ENCODE results near the gene CC2D1A.

CC2D1A gene

DNA sequence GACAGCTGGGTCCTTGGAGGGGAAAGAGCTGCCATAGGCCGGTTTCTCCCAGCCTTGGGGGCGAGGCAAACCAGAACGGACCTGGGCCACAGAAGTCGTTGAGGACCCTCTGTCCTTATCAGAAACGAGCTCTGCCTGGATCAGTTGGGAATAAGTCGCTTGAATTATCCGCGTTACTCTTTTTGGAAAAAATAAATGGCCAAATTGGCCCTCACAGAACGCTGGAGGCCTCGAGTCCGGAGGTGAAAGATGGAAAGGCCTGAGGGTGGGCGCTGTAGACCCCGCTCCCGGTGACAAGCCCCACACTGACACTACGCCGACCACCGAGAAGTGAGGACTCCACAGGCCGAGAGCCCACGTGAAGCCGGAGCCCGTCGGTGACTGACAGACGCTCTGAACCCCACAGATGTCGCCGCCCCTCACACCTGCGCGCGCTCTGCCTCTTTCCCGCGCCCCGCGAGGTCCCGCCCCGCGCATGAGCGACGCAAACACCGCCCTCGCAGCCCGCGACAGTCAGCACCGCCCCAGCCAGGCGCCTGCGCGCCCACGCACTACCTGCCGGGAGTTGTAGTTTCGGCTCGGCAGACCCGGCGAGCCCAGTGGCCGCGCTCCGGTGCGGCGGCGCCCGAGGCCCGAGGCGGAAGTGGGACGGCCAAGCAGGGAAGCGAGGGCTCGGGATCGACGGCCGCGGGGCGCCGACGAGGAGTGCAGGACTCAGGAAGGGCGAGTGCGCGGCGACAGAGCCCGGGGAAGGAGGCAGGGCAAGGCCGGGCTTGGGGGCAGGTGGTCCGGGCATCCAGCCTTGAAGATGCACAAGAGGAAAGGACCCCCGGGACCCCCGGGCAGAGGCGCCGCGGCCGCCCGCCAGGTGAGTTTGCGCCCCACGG lies at the start of gene CC2D1A, which contains the start of gene BRME1:
TSS of gene CC2D1A (plus strand) at position 568 of the 887 bp plus-strand sequence. CDS start at position 809, 241 bp downstream.
TSS of gene BRME1 (minus strand) at position 484 of the 887 bp plus-strand sequence. CDS start 1,225 bp downstream, outside the sequence.
- peak; percentile 89 to 97 (median 92) for DNase-seq (ENCODE audit: low read depth in 4 of 4, low spot score in 1 of 4)

DNA sequence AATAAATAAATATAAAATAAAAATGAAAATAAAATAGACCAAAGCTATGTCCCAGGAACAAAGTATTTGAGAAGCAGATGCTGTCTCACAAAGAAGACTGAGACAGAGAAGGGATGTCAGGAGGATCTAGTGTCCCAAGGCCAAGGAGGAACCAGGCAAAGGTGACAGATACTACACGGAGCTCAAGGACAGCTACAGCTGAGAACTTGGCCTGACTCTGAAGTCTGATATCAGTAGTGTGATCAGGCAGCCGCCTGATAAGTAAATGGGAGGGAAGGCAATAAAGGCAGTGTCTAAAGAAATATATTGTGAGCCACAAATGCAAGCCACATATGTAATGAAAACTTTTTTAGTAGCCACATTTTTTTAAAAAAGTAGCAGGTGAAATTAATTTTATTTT lies 49.5 kb upstream of the CC2D1A start:
- DNase-seq (ENCODE audit: low read depth in 4 of 4, low spot score in 1 of 4) = no peak

DNA sequence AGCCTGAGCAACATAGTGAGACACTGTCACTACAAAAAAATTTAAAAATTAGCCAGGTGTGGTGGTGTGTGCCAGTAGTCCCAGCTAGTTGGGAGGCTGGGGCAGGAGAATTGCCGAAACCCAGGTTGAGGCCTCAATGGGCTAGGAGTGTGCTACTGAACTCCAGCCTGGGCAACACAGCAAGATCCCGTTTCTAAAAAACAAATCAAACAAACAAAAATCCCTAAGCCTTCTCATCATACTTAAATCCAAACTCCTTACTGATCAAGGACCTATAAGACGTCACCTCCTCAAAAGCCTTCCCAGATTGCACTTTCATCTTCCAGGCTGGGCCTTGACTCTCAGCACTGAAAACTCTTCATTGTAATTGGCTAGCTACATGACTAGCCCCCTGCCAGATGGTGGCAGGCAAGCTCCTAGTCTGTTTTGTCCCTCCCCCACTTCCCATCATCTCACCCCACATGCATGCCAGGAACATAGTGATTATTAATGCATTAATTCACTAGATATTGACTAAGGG lies 46.6 kb upstream of the CC2D1A start:
- no peak for DNase-seq (ENCODE audit: low read depth in 4 of 4, low spot score in 1 of 4)

DNA sequence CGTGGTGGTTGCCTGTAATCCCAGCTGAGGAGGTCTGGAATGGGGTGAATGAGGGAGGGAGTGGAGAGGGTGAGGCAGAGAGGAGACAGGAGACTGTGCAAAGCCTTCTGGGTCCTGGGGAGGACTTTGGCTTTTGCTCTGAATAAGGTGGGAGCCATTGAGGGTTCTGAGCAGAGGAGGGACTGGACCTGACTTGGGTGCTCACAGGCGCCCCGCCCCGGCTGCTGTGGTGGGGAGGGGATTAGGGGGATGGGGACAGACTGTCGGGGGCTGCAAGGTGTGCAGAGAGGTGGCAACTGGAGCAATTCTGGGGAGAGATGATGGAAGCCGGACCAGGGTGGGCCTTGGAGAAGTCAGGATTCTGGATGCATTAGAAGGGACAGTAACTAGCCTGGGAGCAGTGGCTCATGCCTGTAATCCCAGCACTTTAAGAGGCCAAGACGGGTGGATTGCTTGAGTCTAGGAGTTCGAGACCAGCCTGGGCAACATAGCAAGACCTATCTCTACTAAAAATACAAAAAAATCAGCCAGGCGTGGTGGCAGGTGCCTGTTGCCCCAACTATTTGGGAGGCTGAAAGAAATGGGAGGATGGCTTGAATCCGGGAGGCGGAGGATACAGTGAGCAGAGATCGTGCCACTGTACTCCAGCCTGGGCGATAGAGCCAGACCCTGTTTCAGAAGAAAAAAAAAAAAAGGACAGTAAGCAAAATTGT lies 45.2 kb upstream of the CC2D1A start:
- no peak for DNase-seq (ENCODE audit: low read depth in 4 of 4, low spot score in 1 of 4)

DNA sequence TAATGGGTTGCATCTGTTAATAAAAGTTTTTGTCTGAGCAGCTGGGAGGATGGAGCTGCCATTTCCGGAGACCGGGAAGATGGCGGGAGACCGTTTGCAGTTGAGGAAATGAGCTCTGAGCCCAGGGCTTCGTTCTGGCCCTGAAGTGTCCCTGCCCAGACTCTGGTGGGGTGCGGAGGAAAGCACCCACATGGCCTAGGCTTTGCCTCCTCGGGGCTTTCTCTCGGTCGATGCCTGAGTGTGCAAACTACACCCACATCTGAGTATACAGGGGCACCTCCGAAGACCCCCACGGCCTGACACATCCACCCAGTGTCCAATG lies 44.6 kb upstream of the CC2D1A start:
- no peak for DNase-seq (ENCODE audit: low read depth in 4 of 4, low spot score in 1 of 4)

DNA sequence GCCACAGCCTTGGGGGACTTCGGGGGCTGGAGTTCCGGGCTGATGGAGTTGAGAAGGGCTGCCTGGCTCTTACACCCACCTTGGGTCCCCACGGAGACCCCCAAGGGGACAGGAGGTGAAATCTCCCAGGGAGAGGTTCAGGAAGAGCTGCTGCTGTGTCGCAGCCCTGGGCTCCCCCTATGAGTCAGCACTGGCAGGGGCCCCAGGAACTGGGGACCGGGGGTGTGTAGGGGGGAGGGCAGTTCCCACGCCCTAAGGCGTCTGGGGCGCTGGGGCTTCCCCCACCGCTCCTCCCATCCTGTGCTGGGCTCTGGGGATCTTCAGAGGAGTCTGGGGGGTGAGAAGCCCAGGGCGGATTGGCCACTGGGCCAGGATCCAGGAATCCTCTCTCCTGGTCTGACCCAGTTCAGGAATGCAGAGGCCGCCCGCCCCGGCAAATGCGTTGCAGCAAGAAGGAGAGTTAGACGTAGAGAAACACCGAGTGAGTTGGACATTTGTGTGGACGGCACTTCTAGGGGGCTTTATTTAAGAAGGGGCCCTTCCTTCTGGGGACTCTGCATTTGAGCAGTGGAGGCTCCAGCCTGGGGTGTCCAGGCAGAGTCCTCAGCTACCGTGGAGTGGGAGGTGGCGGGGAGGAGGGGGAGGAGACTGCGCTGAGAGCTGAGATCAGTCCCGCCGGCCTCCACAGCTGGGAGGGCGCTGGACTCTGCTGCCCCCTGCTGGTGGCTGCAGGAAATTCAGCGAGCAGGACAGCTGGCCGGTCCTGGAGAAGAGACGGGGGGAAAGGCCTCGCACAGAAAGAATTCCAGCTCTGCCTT lies 44.1 kb upstream of the CC2D1A start:
- DNase-seq (ENCODE audit: low read depth in 4 of 4, low spot score in 1 of 4) = peak; percentile 65 to 89 (median 80)

DNA sequence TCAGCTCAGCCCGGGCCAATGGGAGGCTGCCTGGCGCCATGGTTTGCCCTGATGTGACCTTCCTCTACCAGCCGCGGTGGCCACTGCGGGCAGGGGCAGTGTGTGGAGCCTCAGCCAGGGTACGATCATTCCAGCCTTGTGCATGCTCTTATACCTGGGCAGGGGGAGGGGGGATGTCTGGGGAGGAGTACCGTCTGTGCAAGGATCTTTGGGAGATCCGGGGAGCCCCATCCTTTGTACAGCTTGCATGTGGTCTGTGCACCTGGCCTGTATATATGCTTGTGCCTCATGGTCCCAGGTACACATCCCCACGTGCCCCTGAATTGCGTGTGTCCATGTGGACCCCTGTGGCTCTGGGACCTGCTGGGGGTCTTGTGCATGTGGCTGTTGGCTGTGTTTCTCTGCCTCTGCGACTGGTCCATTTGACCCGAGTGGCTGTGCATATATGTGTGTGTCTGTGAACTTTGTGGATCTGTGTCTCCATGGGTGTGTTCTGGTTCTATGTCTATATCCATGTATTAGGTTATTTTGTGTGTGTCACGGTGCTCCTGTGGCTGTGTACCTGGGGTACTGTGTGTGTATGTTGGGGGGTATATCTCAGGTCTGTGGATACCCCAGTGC lies 41.8 kb upstream of the CC2D1A start:
- no peak for DNase-seq (ENCODE audit: low read depth in 4 of 4, low spot score in 1 of 4)

DNA sequence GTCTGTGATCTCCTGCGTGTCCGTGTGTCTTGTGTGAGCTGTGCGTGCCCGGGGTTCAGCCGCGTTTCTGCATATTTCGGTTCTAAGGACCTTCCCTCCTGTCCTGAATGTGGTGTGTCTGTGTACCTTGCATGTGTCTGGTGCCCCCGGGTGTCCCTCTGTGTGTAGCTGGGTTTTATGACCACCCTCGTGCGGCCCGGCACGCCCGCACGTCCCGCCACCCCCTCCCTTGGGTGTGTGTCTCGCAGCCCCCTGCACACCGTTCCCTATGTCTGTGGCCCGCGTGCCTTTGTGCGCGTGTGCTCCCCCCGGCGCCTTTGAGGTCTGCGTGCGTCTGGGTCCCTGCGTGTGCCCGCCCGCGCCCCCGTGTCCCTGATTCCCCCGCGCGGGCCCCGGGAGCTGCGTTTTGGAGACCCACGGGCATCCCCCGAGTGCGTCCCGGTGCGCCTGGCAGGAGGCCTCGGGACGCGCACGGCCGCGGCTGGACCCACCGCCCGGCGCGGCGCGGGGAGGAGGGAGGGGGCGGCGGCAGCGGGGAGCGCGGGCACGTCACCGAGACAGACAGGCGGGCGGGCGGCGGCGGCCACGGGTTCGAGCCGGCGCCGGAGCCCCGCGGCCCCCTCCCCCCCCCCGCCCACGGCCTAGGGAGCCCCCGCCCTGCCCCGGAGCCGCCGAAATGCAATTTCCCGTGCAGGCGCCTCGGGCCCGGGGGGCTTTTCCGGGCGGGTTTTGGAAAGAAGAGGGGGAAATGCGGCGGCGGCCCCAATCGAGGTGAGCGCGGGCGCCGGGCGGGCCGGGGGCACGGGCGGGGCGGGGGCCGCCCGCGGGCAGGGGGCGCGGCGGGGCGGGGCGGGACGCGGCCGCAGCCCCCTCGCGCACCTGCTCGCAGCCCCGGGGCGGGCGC lies 41.1 kb upstream of the CC2D1A start:
- DNase-seq (ENCODE audit: low read depth in 4 of 4, low spot score in 1 of 4) = no peak

DNA sequence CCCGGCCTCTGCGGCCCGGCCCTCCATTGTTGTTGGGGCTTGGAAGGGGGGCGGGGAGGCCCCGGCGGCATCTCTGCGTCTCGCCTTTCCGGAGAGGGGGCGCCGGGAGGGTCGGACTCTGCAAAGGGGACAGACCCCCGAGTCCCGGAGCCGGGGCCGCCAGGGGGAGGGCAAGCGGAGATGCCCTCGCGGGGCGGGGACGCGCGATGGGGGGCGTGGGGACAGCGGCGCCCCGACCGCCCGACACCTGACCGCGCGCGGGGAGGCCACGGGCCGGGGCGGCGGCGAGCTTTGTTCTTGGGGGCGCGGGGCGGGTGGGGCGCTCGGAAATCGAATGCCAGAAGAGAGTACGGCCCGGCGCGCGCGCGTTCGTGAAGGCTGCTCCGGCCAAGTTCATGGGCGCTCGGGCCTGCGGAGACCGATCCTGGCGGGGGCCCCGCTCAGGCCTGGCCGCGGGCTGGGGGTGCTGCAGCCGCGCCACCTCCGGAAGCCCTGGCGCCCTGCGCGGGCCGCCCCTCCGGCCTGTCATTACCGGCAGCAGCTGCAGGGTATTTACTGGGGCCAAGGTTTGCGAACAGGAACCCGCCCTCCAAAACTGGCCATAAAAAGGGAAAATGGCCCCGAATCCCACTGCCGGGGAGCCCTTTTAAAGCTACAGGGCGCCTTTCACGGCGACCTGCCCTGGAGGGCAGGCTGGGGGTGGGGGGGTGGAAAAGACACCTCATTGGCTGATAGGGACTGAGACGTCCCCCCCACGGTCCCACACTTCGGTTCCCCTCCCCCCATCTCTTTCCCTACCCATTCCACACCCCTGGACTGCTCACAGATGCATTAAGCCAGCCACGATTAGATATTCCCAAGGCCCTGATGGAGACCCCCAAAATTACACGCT lies 40.2 kb upstream of the CC2D1A start:
- no peak for DNase-seq (ENCODE audit: low read depth in 4 of 4, low spot score in 1 of 4)

DNA sequence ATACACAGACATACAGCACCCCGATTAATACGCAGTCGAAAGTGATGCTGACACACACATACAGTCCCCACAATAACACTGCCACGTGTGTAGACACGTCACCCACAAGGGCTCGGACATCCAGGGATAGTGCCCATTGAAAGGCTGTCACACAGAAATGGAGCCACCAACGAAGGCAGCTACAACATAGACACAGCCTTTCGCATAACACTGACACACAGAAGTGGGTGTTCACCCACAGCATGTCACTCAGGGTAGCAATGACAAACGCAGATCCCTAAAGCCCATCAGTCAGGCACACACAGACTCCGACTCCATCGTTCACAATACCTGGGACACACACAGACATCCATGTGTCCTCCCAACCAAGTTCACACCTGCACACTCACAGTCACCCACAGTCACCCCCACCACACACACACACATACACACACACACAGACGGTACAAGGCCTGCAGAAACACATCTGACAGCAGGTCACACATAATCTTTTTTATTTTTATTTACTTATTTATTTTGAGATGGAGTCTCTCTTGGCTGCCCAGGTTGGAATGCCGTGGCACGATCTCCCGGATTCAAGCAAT lies 39.4 kb upstream of the CC2D1A start:
- DNase-seq (ENCODE audit: low read depth in 4 of 4, low spot score in 1 of 4) = no peak

DNA sequence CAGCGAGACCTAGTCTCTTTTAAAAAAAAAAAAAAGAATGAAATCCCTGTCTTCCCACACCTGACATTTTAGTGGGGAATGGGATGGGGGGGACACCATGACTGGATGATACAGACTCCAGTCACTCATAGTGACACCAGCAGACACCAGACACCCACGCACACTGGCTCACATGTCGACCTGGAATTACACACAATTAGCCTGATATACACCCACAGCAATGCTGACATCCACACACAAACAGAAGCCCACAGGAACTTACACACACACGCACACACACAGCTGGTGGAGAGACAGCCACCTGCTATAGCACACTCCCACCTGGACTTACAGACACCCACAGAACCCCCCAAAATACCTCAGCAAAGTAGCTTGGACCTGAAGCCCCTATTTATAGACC lies 37.3 kb upstream of the CC2D1A start:
- no peak for DNase-seq (ENCODE audit: low read depth in 4 of 4, low spot score in 1 of 4)

DNA sequence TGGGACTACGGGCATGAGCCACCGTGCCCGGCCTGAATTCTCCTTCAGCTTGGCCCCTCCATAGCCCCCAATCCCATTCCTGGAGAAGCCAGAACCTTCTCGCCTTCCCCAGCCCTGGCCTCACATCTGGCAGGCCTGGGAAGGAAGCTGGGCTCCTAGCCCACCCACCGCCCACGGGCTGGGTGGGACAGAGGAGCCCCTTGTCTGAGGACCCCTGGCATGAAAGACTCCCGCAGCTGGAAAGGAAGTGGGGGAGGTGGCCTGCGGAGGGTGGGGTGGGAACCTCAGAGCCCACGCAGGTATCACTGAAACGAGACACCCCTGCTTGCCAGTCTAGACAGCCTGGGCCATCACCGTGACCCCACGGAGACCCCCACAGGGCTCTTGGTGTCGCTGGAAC lies 36.7 kb upstream of the CC2D1A start:
- DNase-seq (ENCODE audit: low read depth in 4 of 4, low spot score in 1 of 4) = no peak

DNA sequence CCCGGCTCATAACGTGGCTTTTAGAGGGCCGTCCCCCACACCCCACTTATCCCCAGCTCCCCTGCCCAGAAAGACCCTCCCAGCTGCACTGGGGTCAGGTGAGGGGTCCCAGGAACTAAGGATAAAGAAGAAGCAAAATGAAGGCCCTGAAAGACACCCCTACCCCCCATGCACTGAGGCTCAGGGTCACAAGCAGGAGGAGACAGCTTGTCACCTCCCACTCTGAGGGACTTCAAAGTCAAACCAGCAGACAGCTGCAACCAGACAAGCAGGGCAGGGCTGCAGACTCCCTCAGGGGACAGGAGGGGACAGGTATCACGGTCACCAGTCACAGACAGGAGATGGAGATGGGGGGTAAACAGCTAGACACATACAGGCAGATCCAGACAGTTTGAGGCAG lies 35.1 kb upstream of the CC2D1A start:
- no peak for DNase-seq (ENCODE audit: low read depth in 4 of 4, low spot score in 1 of 4)

DNA sequence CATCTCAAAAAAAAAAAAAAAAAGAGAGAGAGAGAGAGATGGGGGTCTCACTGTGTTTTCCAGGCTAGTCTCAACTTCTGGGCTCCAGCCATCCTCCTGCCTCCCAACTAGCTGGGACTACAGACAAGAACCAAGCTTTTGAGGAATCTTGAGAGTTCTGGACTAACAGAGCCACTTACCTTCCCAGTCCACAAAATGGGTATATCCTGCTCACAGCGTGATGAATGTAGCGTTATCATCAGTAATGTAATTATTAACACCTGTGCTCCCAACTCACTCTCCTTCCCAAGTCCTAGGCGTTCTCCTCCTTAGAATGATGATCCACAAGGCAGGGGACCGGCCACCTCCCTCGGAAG lies 33.7 kb upstream of the CC2D1A start:
- DNase-seq (ENCODE audit: low read depth in 4 of 4, low spot score in 1 of 4) = no peak

DNA sequence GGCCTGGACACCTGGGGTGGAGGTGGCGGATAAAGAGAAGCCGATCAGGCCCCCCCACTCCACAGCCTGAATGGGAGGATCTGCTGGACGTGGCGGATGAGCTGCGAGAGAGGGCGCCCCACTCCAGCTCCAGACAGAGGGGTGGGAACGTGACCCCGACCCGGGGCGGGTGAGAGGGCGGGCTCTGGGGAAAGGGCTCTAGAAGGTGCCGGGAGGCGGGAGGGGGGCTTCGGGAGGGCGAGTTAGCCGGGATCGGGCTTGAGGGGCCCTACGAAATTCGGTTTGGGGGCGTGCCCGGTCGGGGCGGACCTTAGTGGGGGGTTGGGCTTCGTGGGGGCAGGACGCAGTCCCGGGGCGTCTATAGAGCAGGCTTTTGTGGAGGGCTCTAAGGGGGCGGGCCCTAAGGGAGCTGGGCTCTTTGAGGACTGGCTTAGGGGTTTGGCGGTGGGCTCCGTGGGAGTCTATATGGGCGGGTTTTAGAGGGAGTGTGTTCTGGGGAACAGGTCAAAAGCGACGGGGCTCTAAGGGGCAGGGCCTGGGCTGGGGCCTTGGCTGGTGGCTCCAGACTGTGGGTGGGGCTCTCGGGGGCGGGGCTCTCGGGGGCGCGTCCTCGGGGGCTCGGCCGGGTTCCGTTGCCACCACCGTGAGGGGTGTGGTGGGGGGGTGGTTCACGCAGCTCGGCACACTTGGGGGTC lies 33.2 kb upstream of the CC2D1A start:
- DNase-seq (ENCODE audit: low read depth in 4 of 4, low spot score in 1 of 4) = no peak

DNA sequence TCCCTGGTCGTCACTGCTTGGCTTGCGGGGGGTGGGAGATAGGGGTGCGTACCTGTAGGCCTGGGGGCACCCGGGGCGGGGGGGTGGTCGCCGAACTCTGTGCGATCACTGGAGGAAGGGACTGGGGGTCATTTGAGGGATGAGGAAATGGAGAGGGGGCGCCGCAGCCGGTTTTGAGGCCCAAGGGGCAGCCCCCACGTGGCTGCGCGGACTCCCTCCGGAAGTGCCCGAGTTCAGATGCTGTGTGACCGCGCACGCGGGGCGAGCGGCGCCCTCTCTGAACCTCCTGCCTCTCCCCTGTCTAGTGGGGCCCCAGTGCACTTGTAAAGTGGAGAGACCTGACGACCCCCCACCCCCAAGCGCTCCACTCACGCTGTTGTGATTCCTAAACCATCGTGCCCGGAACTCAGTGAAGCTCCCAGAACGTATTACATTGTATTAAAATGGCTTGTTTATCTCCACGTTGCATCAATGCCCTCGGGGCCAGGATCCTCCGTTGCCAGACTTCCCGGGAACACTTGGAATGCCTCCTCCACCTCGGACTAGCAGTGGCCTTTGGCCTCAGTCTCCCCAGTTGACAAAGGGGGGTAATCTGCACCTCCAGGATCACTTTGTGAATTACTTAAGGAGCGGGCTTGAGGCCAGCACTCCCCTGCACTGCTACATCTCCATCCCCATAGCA lies 32.0 kb upstream of the CC2D1A start:
- no peak for DNase-seq (ENCODE audit: low read depth in 4 of 4, low spot score in 1 of 4)

DNA sequence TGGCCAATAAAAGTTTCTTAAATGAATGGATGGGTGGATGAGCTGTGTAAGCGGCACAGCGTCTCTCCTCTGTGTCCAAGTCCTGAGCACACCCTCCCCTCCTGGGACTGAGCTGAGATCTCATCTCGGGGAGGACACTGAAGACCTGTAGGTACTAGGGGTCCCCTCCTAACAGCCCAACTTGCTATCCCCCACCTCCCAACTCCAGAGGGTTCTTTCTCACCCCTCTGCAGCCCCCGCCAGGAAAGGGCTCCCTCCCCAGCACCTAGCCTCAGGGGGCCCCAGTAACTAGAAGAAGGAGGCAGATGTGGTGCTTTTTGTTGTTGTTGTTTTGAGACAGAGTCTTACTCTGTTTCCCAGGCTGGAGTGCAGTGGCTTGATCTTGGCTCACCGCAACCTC lies 30.2 kb upstream of the CC2D1A start:
- DNase-seq (ENCODE audit: low read depth in 4 of 4, low spot score in 1 of 4) = no peak

All from stimulated activated CD4-positive, alpha-beta T cell treated with anti-CD3 and anti-CD28 coated beads, Interleukin-1b, Interleukin-23, amount 100 ng/mL, for 24 hours (primary cell).